DMS114 treated with DMSO at 0.1 percent for 48 hours (cell line): Measurements from ENCODE around the gene MSANTD2.

ENCODE experiments used
- DNase-seq: peaks from one replicate; lab custom pipeline; 2025; ENCODE audit not compliant: unreplicated experiment; lab: John Stamatoyannopoulos, UW

MSANTD2 gene

DNA sequence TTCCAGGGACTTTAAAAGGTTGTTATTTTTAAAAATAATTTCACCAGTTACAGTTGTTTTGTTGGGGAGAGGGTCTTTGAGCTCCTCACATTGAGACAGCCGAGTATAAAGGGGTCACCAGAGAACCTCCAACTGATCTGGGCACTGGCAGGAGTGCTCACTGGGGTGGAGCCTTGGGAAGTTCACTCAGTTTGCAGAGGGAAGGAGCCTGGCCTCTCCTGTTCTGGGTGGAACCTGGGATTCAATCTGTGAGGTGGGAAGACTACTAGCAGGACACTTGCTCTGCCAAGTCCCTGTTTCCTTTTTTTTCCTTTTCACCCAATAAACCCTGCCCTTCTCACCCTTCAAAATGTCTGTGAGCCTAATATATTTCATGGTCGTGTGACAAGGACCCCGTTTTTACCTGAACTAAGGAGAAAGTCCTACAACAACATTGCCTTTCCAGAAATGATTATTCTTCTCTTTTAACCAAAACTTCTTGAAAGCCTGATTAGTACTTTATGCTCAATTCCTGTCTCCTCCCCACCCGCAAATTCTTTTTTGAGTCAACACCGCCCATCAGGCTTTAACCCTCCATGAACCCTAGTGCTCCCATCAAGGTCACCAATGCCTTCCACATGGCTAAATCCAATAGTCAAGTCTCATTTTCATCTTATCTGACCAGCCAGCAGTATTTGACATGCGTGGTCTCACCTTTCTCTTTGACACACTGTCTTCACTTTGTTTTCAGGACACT is 22.0 kb upstream of the MSANTD2 start:
- DNase-seq: no peak

DNA sequence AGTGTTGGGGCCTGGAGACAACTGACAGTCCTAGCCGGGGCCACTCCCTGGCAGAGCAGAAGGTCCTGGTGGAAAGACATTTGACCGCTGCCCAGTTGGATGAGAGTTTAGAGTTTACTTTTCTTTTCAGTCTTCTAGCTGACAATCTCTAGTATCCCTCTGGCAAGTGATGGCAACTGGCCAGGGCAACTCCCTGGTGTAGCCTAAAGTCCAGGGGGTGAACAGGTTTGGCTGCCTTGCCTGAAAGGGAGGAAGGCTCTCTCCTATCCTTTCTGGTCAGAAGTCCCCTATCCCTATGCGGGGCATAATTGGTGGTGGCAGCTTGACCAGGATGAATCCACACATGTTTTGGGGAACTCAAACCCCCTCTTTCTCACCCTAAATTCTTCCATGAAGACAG is 16.8 kb upstream of the MSANTD2 start:
- DNase-seq: no peak

GRCh38 chr11:124814739-124815138 is 14.5 kb upstream of the MSANTD2 start:
- DNase-seq: no peak

DNA sequence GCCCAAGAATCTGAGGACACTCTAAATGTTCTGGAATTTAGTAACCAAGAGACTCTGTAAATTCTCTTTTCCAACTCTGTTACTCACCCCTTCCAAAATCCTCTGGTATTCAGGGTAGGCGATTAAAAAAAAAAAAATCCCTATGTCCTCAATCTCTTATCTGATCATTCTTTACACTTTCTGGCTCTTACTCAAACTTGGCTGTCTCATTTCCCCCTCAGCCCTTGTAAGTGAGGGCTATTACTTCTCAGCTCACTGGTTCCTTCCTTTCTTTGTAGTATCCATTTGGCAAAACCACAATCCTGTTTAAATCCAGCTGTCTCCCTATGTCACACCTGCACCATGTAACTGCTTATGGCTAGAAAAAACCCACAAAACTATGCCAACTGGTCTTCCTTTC is 12.7 kb upstream of the MSANTD2 start:
- no peak for DNase-seq

GRCh38 chr11:124811399-124812125 is 11.4 kb upstream of the MSANTD2 start:
- DNase-seq: no peak

- DNase-seq: no peak
Measured at GRCh38 chr11:124807660-124808270, 7.6 kb upstream of the MSANTD2 start.

DNA sequence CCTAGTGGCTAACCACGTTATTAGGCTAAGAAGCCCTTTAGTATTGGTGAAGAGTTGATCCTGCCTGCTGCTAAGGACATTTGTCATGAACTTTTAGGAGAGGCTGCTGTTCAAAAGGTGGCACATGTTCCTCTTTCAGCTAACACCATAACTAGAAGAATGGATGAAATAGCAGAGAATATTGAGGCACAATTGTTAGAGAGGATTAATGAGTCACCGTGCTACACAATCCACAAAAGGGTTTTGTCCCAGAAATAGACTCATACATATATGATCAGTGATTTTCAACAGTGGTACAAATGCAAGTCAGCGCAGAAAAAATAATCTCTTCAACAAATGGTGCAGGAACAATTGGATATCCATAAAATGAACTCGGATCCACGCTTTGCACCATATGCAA is 7.0 kb upstream of the MSANTD2 start:
- no peak for DNase-seq

- no peak for DNase-seq
Measured at GRCh38 chr11:124804884-124805283, 4.7 kb upstream of the MSANTD2 start.

DNA sequence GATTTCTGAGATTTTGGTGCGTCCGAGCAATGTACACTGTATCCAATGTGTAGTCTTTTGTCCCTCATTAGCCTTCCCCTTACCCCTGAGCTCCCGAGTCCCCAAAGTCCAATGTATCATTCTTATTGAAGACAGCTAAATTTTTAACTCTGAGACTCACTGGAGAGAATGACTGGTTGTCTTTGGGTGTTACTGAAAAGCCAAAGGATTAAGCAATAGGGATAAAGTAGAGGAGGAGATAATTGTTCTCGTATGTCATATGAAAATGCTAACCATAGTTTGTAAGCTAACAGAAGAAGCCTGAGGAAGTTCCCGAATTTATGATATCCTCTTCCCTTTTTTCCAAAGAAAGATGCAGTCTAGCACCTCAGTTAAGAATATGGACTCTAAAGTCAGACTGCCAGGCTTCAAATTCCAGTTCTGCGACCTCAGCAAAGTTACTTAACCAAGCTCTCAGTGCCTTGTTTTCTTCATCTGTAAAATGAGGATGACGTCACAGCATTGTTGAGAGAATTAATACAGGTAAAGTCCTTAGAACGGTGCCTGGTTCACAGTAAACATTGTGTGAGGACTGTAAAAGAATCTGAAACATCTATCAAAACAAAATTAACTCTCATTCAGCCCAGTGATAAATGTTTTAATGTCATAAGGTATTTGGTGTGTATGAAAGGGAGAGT is 1.6 kb upstream of the MSANTD2 start:
- DNase-seq: no peak

GRCh38 chr11:124801014-124801413 is 808 bp upstream of the MSANTD2 start:
- no peak for DNase-seq

GRCh38 chr11:124799348-124800225 is 619 bp downstream of the MSANTD2 start:
- no peak for DNase-seq

GRCh38 chr11:124798991-124799347 is 1.2 kb downstream of the MSANTD2 start:
- no peak for DNase-seq

GRCh38 chr11:124796312-124796711 is 3.9 kb downstream of the MSANTD2 start:
- no peak for DNase-seq

DNA sequence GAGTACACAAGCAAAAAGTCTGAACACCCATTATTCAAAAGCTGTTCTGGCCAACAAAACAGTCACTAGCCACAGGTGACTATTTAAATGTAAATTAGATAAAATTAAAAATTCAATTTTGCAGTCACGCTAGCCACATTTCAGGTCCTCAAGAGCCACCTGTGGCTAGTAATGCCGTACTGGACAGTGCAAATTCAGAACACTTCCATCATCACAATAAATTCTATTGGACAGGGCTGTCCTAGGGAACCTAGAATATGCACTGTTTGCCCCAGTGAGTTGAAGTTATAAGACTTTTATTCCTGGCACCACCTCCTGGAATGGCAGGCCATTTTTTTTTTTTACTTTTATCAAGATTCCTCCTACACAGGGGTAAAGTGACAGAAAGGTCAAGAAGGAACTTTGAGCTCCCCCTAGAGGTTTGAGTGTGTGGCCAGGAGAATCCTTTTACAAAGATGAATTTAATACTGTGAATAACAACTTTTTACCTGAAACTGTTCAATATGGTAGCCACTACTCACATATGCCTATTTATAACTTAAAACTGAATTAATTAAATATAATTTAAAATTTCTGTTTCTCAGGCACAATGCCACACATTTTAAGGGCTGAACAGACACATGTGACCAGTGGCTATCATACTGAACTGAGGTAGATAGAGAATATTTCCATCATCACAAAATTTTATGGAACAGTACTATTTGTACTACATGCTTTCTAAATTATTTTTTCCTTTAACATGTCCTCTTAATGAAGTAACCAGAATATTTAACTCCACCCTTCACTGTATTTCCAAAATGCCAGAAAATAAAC is 6.5 kb downstream of the MSANTD2 start:
- DNase-seq: no peak

- no peak for DNase-seq
Measured at GRCh38 chr11:124791626-124792341, 8.4 kb downstream of the MSANTD2 start.

GRCh38 chr11:124788521-124788920 is 11.7 kb downstream of the MSANTD2 start:
- DNase-seq: no peak

- DNase-seq: no peak
Measured at GRCh38 chr11:124784051-124784450, 16.2 kb downstream of the MSANTD2 start.

- no peak for DNase-seq
Measured at GRCh38 chr11:124783002-124783401, 17.2 kb downstream of the MSANTD2 start.

DNA sequence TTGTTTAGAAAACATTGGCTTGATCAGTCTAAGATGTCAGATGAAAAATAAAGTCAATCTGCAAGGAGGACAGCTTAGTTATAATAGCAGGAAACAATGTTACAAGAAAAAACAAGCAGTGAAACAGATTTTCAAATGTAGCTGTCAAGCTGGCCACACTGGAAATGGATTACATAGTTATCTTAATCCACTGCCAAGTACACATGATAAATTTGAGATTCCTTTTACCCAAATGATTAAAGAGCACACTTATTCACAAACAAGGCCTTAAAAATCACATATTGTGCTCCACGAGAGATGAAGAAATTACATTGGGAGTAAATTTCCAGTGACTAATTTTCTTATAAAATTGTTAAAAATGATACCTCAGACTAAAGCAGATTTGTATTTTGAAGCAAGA is 20.6 kb downstream of the MSANTD2 start:
- no peak for DNase-seq
